Right lobe of liver (tissue), 4 donors: ENCODE measurements around the gene NOS1.

Source experiments
- POLR2A ChIP-seq: fragments of 450-650 bp; IDR thresholded peaks from one replicate; pipeline ENCODE4 v1.6.1; 2017; ENCODE audit warnings: antibody characterized with exemption, mild to moderate bottlenecking
- TF ChIP-seq, protein P1 (sequence below), 4 donors: fragments of 200-600 bp in 3 of 4; fragments of 450-650 bp in 1 of 4; IDR thresholded peaks; one replicate each; pipeline versions ENCODE4 v1.5.1 to v1.8.0; 2016 to 2022; ENCODE audit warnings: antibody characterized with exemption in 4 of 4, mild to moderate bottlenecking in 2 of 4
- donor health status: DM: no; HTN: no; CAD: no.
- donor health status: DM: no; HTN: no; CAD: no.
- donor health status: DM: no; HTN: yes; CAD: no.

GRCh38 chr12:117178745-117179144 lies 182.7 kb downstream of the NOS1 start:
- TF ChIP-seq, protein P1, sequence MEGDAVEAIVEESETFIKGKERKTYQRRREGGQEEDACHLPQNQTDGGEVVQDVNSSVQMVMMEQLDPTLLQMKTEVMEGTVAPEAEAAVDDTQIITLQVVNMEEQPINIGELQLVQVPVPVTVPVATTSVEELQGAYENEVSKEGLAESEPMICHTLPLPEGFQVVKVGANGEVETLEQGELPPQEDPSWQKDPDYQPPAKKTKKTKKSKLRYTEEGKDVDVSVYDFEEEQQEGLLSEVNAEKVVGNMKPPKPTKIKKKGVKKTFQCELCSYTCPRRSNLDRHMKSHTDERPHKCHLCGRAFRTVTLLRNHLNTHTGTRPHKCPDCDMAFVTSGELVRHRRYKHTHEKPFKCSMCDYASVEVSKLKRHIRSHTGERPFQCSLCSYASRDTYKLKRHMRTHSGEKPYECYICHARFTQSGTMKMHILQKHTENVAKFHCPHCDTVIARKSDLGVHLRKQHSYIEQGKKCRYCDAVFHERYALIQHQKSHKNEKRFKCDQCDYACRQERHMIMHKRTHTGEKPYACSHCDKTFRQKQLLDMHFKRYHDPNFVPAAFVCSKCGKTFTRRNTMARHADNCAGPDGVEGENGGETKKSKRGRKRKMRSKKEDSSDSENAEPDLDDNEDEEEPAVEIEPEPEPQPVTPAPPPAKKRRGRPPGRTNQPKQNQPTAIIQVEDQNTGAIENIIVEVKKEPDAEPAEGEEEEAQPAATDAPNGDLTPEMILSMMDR (IDR thresholded peaks at IDR 0.05), result no peak
- TF ChIP-seq POLR2A, result no peak
